Measurements from ENCODE around the gene KPNA4.

GRCh38 chr3:160449636-160450598 lies 115.5 kb downstream of the KPNA4 start, which contains the start of gene TRIM59:
- TF ChIP-seq CTCF (IDR thresholded peaks at IDR 0.05) (no peak), EP300 (IDR thresholded peaks at IDR 0.05; ENCODE audit: low read depth) (no peak), POLR2A (IDR thresholded peaks at IDR 0.05) (peak; percentile 78), POLR2AphosphoS5 (IDR thresholded peaks at IDR 0.05) (peak; percentile 70 to 87 (median 80))
